Neuronal stem cell (in vitro differentiated cells): ENCODE data around the gene NF2.

Source experiments
- DNase-seq: peaks from one replicate; pipeline ENCODE4 v3.0.0-alpha.2; 2013; ENCODE audit warnings: low spot score
- H2AFZ ChIP-seq: one replicate; pipeline ENCODE4 v1.6.1; 2013; ENCODE audit warnings: mild to moderate bottlenecking, low read length, inconsistent platforms
- H2AK5ac ChIP-seq: 2 replicates; pipeline ENCODE4 v1.6.1; 2013; ENCODE audit warnings: low read depth, mild to moderate bottlenecking, inconsistent platforms, low read length, moderate library complexity, mixed read lengths
- H2BK120ac ChIP-seq: 2 replicates; pipeline ENCODE4 v1.6.1; 2013; ENCODE audit warnings: low read depth, mild to moderate bottlenecking, inconsistent platforms, low read length, moderate library complexity, mixed read lengths
- H2BK12ac ChIP-seq: one replicate; pipeline ENCODE4 v1.6.1; 2013; ENCODE audit warnings: low read length, inconsistent platforms
- H2BK15ac ChIP-seq: 2 replicates; pipeline ENCODE4 v1.6.1; 2013; ENCODE audit warnings: mild to moderate bottlenecking, low read length, inconsistent platforms, mixed read lengths
- H2BK5ac ChIP-seq: one replicate; pipeline ENCODE4 v1.6.1; 2013; ENCODE audit warnings: inconsistent platforms, mild to moderate bottlenecking, low read length, moderate library complexity
- H3K14ac ChIP-seq: one replicate; pipeline ENCODE4 v1.6.1; 2013; ENCODE audit warnings: low read length, inconsistent platforms
- H3K18ac ChIP-seq: 2 replicates; pipeline ENCODE4 v1.6.1; 2013; ENCODE audit warnings: low read length, inconsistent platforms
- H3K23ac ChIP-seq: 2 replicates; pipeline ENCODE4 v1.6.1; 2013; ENCODE audit warnings: low read depth, mild to moderate bottlenecking, mixed read lengths, low read length, inconsistent platforms; ENCODE audit not compliant: poor library complexity
- H3K27ac ChIP-seq: replicated peaks from 3 replicates; pipeline ENCODE4 v1.5.1; 2013; ENCODE audit warnings: low read length, inconsistent platforms
- H3K27me3 ChIP-seq, 3 experiments: 2 replicates each; pipeline ENCODE4 v1.6.1; 2013; ENCODE audit warnings: low read length in 3 of 3, mild to moderate bottlenecking in 2 of 3, inconsistent platforms in 1 of 3, low read depth in 1 of 3, mixed read lengths in 1 of 3, moderate library complexity in 1 of 3; ENCODE audit not compliant: control insufficient read depth in 3 of 3, insufficient read depth in 3 of 3
- H3K36me3 ChIP-seq, 2 donors: replicated peaks in 1 of 2; 2 replicates each; pipeline ENCODE4 v1.6.1; 2013; ENCODE audit warnings: low read length in 2 of 2; ENCODE audit not compliant: control insufficient read depth in 2 of 2, insufficient read depth in 2 of 2
- H3K4ac ChIP-seq: 2 replicates; pipeline ENCODE4 v1.6.1; 2013; ENCODE audit warnings: inconsistent platforms, mild to moderate bottlenecking, low read length, moderate library complexity
- H3K4me1 ChIP-seq, 2 donors: 1 replicate in 1 of 2; 2 replicates in 1 of 2; pipeline ENCODE4 v1.6.1; 2013; ENCODE audit warnings: low read length in 2 of 2, low read depth in 1 of 2; ENCODE audit not compliant: control insufficient read depth in 2 of 2, insufficient read depth in 1 of 2
- H3K4me2 ChIP-seq: one replicate; pipeline ENCODE4 v1.6.1; 2013; ENCODE audit warnings: mild to moderate bottlenecking, low read length, inconsistent platforms; ENCODE audit not compliant: insufficient read depth, poor library complexity, severe bottlenecking
- H3K4me3 ChIP-seq, 2 donors: 2 replicates each; pipeline ENCODE4 v1.5.1; 2013; ENCODE audit warnings: low read length in 2 of 2, mild to moderate bottlenecking in 2 of 2, inconsistent platforms in 1 of 2, moderate library complexity in 1 of 2
- H3K79me1 ChIP-seq: one replicate; pipeline ENCODE4 v1.6.1; 2013; ENCODE audit warnings: low read depth, mild to moderate bottlenecking, inconsistent platforms, low read length, moderate library complexity
- H3K9ac ChIP-seq: one replicate; pipeline ENCODE4 v1.6.1; 2013; ENCODE audit warnings: mild to moderate bottlenecking, low read depth, low read length, inconsistent platforms; ENCODE audit not compliant: poor library complexity
- H3K9me3 ChIP-seq, 2 donors: replicated peaks in 1 of 2; 2 replicates each; pipeline versions ENCODE3 to v1.6.1; 2013; ENCODE audit warnings: low read length in 2 of 2, mild to moderate bottlenecking in 2 of 2, inconsistent platforms in 1 of 2, low read depth in 1 of 2, mixed read lengths in 1 of 2, moderate library complexity in 1 of 2; ENCODE audit not compliant: control insufficient read depth in 2 of 2, insufficient read depth in 1 of 2
- H4K8ac ChIP-seq: one replicate; pipeline ENCODE4 v1.6.1; 2013; ENCODE audit warnings: low read depth, mild to moderate bottlenecking, inconsistent platforms, low read length, moderate library complexity
- H4K91ac ChIP-seq: one replicate; pipeline ENCODE4 v1.6.1; 2013; ENCODE audit warnings: low read length, low read depth, mild to moderate bottlenecking, inconsistent platforms; ENCODE audit not compliant: poor library complexity
- WGBS, 2 donors: extraction: QIAGEN DNeasy Blood & Tissue Kit; methylation state at CpG; one replicate each; pipeline ENCODE4 v1.1.7; 2013; ENCODE audit warnings: missing lambda C conversion rate in 2 of 2, mixed read lengths in 1 of 2; ENCODE audit not compliant: insufficient read length in 2 of 2, insufficient replicate concordance in 1 of 2; ENCODE audit errors: extremely low coverage in 2 of 2; 5-methylcytosine and 5-hydroxymethylcytosine counted together

The NF2 gene

GRCh38 chr22:29658176-29658575 lies 54.7 kb downstream of the NF2 start:
- Histone ChIP-seq H3K79me1 (no peaks in the 10 kb centered on the region), H2BK15ac (no peak overlapping the region), H3K9ac (no peak overlapping the region), H2AK5ac (no peak overlapping the region), H3K27ac (peak overlapping the region; percentile 13), H4K91ac (no peak overlapping the region), H3K18ac (no peak overlapping the region), H2BK5ac (no peak overlapping the region), H3K23ac (no peak overlapping the region), H3K4ac (no peak overlapping the region), H3K36me3 (peaks cover 0 to 84% of the 10 kb centered on the region in 2 donors), H3K4me2 (no peak overlapping the region), H3K9me3 (no peaks in the 10 kb centered on the region), H2BK12ac (no peak overlapping the region), H3K27me3 (no peaks in the 10 kb centered on the region), H3K4me1 (peaks cover 0 to 9% of the 10 kb centered on the region in 2 donors), H3K4me3 (no peak overlapping the region), H3K14ac (no peak overlapping the region), H2AFZ (no peak overlapping the region), H4K8ac (no peak overlapping the region), H2BK120ac (no peak overlapping the region)
- no peak for DNase-seq
- WGBS, 2 donors, result no CpG with 5 or more reads among the region's 4 CpGs

DNA sequence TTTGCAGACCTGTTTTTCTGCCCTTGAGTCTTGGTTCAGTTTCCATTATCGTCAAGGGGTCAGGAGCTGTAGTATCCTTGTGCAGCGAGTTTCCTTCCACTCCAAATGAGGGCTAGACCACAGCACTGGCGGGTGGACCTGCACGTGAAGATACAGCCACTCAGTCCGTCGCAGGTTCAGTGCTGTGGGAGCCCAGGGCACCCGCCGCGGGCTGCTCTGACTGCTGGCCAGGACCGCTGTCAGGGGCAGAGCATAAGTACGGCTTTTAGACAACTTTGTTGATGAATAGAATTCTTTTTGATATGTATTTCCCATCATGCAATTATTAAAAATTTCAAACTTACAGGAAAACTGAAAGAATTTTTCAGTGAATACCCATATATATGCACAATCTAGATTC lies 56.6 kb downstream of the NF2 start:
- Histone ChIP-seq H3K4me3 (no peak overlapping the region), H2BK120ac (no peak overlapping the region), H2BK5ac (no peak overlapping the region), H2AFZ (no peak overlapping the region), H4K91ac (no peak overlapping the region), H3K4me1 (peaks cover 0 to 5% of the 10 kb centered on the region in 2 donors), H3K4me2 (no peak overlapping the region), H3K36me3 (peaks cover 0 to 93% of the 10 kb centered on the region in 2 donors), H3K27ac (no peak overlapping the region), H3K9ac (peak overlapping the region; percentile 75), H2BK15ac (no peak overlapping the region), H3K18ac (no peak overlapping the region), H3K9me3 (no peaks in the 10 kb centered on the region), H2AK5ac (no peak overlapping the region), H3K14ac (no peak overlapping the region), H3K27me3 (no peaks in the 10 kb centered on the region), H3K79me1 (no peaks in the 10 kb centered on the region), H4K8ac (no peak overlapping the region), H2BK12ac (no peak overlapping the region), H3K4ac (no peak overlapping the region), H3K23ac (no peak overlapping the region)
- no CpG with 5 or more reads among the region's 11 CpGs for WGBS, 2 donors
- no peak for DNase-seq

DNA sequence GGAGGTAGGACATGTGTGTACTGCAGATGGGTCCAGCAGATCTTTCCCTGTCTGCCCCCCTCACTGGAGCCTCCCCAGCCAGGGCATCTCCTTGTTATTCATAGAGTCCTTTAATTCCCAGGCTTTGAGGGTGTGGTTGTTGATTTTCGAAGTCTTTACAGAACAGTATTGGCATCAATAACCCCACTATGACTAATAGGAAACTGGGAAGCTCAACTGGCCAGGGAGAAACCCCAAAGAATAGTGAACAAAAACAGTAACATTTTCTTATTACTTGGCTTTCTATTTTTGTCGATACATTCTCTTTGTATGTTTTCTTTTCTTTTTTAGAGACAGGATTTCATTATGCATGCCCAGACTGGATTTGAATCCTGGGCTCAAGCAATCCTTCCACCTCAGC lies 57.9 kb downstream of the NF2 start:
- no peak overlapping the region for H2AFZ ChIP-seq
- DNase-seq, result no peak
- no peak overlapping the region for H3K4me3 ChIP-seq
- H3K36me3 ChIP-seq, result peaks cover 0 to 92% of the 10 kb centered on the region in 2 donors
- no peak overlapping the region for H2BK5ac ChIP-seq
- no peaks in the 10 kb centered on the region for H3K27me3 ChIP-seq
- no peak overlapping the region for H3K14ac ChIP-seq
- H4K91ac ChIP-seq, result no peak overlapping the region
- peaks cover 0 to 3% of the 10 kb centered on the region in 2 donors for H3K4me1 ChIP-seq
- H2BK120ac ChIP-seq, result no peak overlapping the region
- H3K9me3 ChIP-seq, result no peaks in the 10 kb centered on the region
- H2BK12ac ChIP-seq, result no peak overlapping the region
- no peak overlapping the region for H3K9ac ChIP-seq
- WGBS, 2 donors, result no CpG with 5 or more reads among the region's 2 CpGs
- no peak overlapping the region for H3K18ac ChIP-seq
- H3K79me1 ChIP-seq, result no peaks in the 10 kb centered on the region
- no peak overlapping the region for H3K4ac ChIP-seq
- no peak overlapping the region for H3K23ac ChIP-seq
- H2BK15ac ChIP-seq, result no peak overlapping the region
- H4K8ac ChIP-seq, result no peak overlapping the region
- no peak overlapping the region for H3K4me2 ChIP-seq
- H2AK5ac ChIP-seq, result no peak overlapping the region
- no peak overlapping the region for H3K27ac ChIP-seq

DNA sequence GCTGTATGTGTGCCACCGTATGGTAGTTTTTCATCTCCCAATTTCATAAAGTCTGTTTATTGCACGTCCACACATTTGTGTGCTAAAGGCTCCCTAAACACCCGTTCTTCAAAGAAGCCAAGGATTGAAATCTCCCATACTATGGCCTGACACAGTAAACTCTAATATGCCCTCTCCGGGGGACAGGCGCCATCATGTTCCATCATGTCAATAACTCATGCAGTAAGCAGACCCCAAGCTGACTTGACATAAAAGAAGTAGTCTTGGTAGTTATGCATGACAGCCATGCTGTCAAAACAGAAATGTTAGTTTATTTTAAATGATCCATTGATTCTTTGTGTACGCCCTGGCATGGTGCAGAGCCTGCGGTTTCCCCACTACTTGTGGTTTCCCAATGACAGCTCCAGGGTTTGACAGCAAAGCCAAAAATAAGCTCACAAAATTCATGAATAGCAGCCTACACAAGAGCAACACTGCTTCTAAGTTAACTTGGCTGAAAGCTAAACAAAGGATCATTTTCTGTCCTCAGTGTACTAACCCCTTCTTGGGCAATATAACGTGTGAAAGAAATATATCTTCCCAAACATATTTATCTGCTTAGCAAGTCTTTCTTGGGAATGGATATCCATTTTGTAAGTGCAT lies 59.9 kb downstream of the NF2 start:
- H3K18ac ChIP-seq, result no peak overlapping the region
- no peak overlapping the region for H3K23ac ChIP-seq
- H3K27me3 ChIP-seq, result no peaks in the 10 kb centered on the region
- H2BK12ac ChIP-seq, result no peak overlapping the region
- H3K9ac ChIP-seq, result no peak overlapping the region
- no CpG with 5 or more reads among the region's 8 CpGs for WGBS, 2 donors
- no peak overlapping the region for H3K4ac ChIP-seq
- H3K79me1 ChIP-seq, result no peaks in the 10 kb centered on the region
- no peak overlapping the region for H2BK5ac ChIP-seq
- no peak overlapping the region for H4K91ac ChIP-seq
- H2AK5ac ChIP-seq, result no peak overlapping the region
- DNase-seq, result no peak
- no peak overlapping the region for H3K14ac ChIP-seq
- H3K9me3 ChIP-seq, result no peaks in the 10 kb centered on the region
- H3K4me3 ChIP-seq, result no peak overlapping the region
- no peak overlapping the region for H2BK15ac ChIP-seq
- no peak overlapping the region for H2AFZ ChIP-seq
- peaks cover 0 to 89% of the 10 kb centered on the region in 2 donors for H3K36me3 ChIP-seq
- H3K4me2 ChIP-seq, result no peak overlapping the region
- no peaks in the 10 kb centered on the region for H3K4me1 ChIP-seq
- H4K8ac ChIP-seq, result no peak overlapping the region
- no peak overlapping the region for H3K27ac ChIP-seq
- no peak overlapping the region for H2BK120ac ChIP-seq
